Mesenchymal stem cell (in vitro differentiated cells and primary cell): ENCODE data around the gene MTA2.

ENCODE experiments used
- DNase-seq: peaks from one replicate; pipeline ENCODE4 v3.0.0-alpha.2; 2013
- H2AFZ ChIP-seq: one replicate; pipeline ENCODE4 v1.6.1; 2013; ENCODE audit warnings: low read depth, mild to moderate bottlenecking, control low read depth, inconsistent platforms, low read length, moderate library complexity
- H2AK5ac ChIP-seq: 2 replicates; pipeline ENCODE4 v1.6.1; 2013; ENCODE audit warnings: low read length, moderate library complexity, mild to moderate bottlenecking, inconsistent platforms; ENCODE audit not compliant: severe bottlenecking
- H2BK120ac ChIP-seq: one replicate; pipeline ENCODE4 v1.6.1; 2013; ENCODE audit warnings: low read depth, mild to moderate bottlenecking, inconsistent platforms, low read length, moderate library complexity
- H2BK12ac ChIP-seq, 2 experiments: one replicate each; pipeline ENCODE4 v1.6.1; 2013; ENCODE audit warnings: inconsistent platforms in 2 of 2, low read length in 2 of 2, mild to moderate bottlenecking in 2 of 2, moderate library complexity in 2 of 2, control low read depth in 1 of 2
- H2BK15ac ChIP-seq: one replicate; pipeline ENCODE4 v1.6.1; 2013; ENCODE audit warnings: mild to moderate bottlenecking, low read depth, inconsistent platforms; ENCODE audit not compliant: poor library complexity, severe bottlenecking
- H2BK5ac ChIP-seq: 2 replicates; pipeline ENCODE4 v1.6.1; 2013; ENCODE audit warnings: low read depth, mild to moderate bottlenecking, low read length, control low read depth, inconsistent platforms; ENCODE audit not compliant: poor library complexity, severe bottlenecking
- H3K14ac ChIP-seq, 2 experiments: one replicate each; pipeline ENCODE4 v1.6.1; 2013; ENCODE audit warnings: inconsistent platforms in 2 of 2, low read length in 2 of 2, control low read depth in 1 of 2, mild to moderate bottlenecking in 1 of 2, moderate library complexity in 1 of 2
- H3K18ac ChIP-seq, 2 experiments: one replicate each; pipeline ENCODE4 v1.6.1; 2013; ENCODE audit warnings: inconsistent platforms in 2 of 2, low read length in 2 of 2, control low read depth in 1 of 2, low read depth in 1 of 2, mild to moderate bottlenecking in 1 of 2
- H3K23ac ChIP-seq, 2 experiments: one replicate each; pipeline ENCODE4 v1.6.1; 2013; ENCODE audit warnings: inconsistent platforms in 2 of 2, low read length in 2 of 2, mild to moderate bottlenecking in 2 of 2, moderate library complexity in 2 of 2, control low read depth in 1 of 2
- H3K27ac ChIP-seq: 2 replicates; pipeline ENCODE4 v1.5.1; 2013; ENCODE audit warnings: mild to moderate bottlenecking, moderate library complexity, low read length, control low read depth, inconsistent platforms; ENCODE audit not compliant: poor library complexity, severe bottlenecking
- H3K27me3 ChIP-seq, 2 experiments: 2 replicates each; pipeline versions ENCODE4 v1.6.1 to v1.7.0; 2013; ENCODE audit warnings: low read length in 2 of 2, mild to moderate bottlenecking in 2 of 2, moderate library complexity in 2 of 2, control low read depth in 1 of 2, inconsistent platforms in 1 of 2; ENCODE audit not compliant: control insufficient read depth in 1 of 2, insufficient read depth in 1 of 2
- H3K36me3 ChIP-seq, 2 experiments: 2 replicates each; pipeline versions ENCODE4 v1.6.1 to v1.7.0; 2013; ENCODE audit warnings: low read length in 2 of 2, control low read depth in 1 of 2, inconsistent platforms in 1 of 2, low read depth in 1 of 2, mild to moderate bottlenecking in 1 of 2; ENCODE audit not compliant: insufficient read depth in 2 of 2, control insufficient read depth in 1 of 2
- H3K4ac ChIP-seq, 2 experiments: one replicate each; pipeline ENCODE4 v1.6.1; 2013; ENCODE audit warnings: inconsistent platforms in 2 of 2, low read length in 2 of 2, mild to moderate bottlenecking in 2 of 2, moderate library complexity in 2 of 2, control low read depth in 1 of 2, low read depth in 1 of 2
- H3K4me1 ChIP-seq: 2 replicates; pipeline ENCODE4 v1.6.1; 2013; ENCODE audit warnings: low read depth, low read length, control low read depth; ENCODE audit not compliant: control insufficient read depth, insufficient read depth
- H3K4me2 ChIP-seq: 2 replicates; pipeline ENCODE4 v1.6.1; 2013; ENCODE audit warnings: low read length, mild to moderate bottlenecking, inconsistent platforms; ENCODE audit not compliant: poor library complexity, severe bottlenecking
- H3K4me3 ChIP-seq, 2 experiments: 2 replicates each; pipeline versions ENCODE4 v1.5.1 to v1.7.0; 2013; ENCODE audit warnings: low read length in 2 of 2, mild to moderate bottlenecking in 2 of 2, control low read depth in 1 of 2, low read depth in 1 of 2; ENCODE audit not compliant: insufficient read depth in 1 of 2
- H3K79me1 ChIP-seq: replicated peaks from 2 replicates; pipeline ENCODE4 v1.6.1; 2013; ENCODE audit warnings: mild to moderate bottlenecking, control low read depth, low read length, inconsistent platforms; ENCODE audit not compliant: poor library complexity, severe bottlenecking
- H3K9ac ChIP-seq: 2 replicates; pipeline ENCODE4 v1.7.0; 2013; ENCODE audit warnings: mild to moderate bottlenecking, low read length, moderate library complexity
- H3K9me3 ChIP-seq: 2 replicates; pipeline ENCODE4 v1.7.0; 2013; ENCODE audit warnings: mild to moderate bottlenecking, low read length; ENCODE audit not compliant: control insufficient read depth
- H4K8ac ChIP-seq: one replicate; pipeline ENCODE4 v1.6.1; 2013; ENCODE audit warnings: inconsistent platforms, mild to moderate bottlenecking, low read length, moderate library complexity
- H4K91ac ChIP-seq: one replicate; pipeline ENCODE4 v1.6.1; 2013; ENCODE audit warnings: mild to moderate bottlenecking, low read length, inconsistent platforms
- WGBS: methylation state at CpG from one replicate; pipeline ENCODE4 v1.1.7; 2013; ENCODE audit warnings: mixed read lengths; 5-methylcytosine and 5-hydroxymethylcytosine counted together

MTA2 gene

GRCh38 chr11:62546929-62547625, 54.6 kb downstream of the MTA2 start:
- DNase-seq: peak; percentile 79
- H2BK12ac ChIP-seq: peak overlapping the region in 1 of 2 experiments; percentile 87
- H3K79me1 ChIP-seq: peaks cover 13% of the 10 kb centered on the region
- peak overlapping the region; percentile 60 for H2BK15ac ChIP-seq
- H4K91ac ChIP-seq: no peak overlapping the region
- no peak overlapping the region for H2AFZ ChIP-seq
- H3K27ac ChIP-seq: peak overlapping the region; percentile 85
- peak overlapping the region; percentile 71 for H3K4me2 ChIP-seq
- WGBS: under 1% methylated on average over 29 of the region's 40 CpGs
- H4K8ac ChIP-seq: peak overlapping the region; percentile 1
- peak overlapping the region; percentile 87 to 98 for H3K4me3 ChIP-seq
- H3K4ac ChIP-seq: peak overlapping the region; percentile 37 to 91
- H3K18ac ChIP-seq: peak overlapping the region; percentile 82 to 85
- H3K36me3 ChIP-seq: peaks cover 5 to 31% of the 10 kb centered on the region in 2 experiments
- H3K14ac ChIP-seq: peak overlapping the region in 1 of 2 experiments; percentile 76
- peak overlapping the region; percentile 77 for H2BK5ac ChIP-seq
- no peaks in the 10 kb centered on the region for H3K9me3 ChIP-seq
- no peaks in the 10 kb centered on the region for H3K27me3 ChIP-seq
- peak overlapping the region; percentile 65 for H2BK120ac ChIP-seq
- no peak overlapping the region for H2AK5ac ChIP-seq
- H3K23ac ChIP-seq: peak overlapping the region in 1 of 2 experiments; percentile 36
- H3K9ac ChIP-seq: peak overlapping the region; percentile 98
- H3K4me1 ChIP-seq: peaks cover 26% of the 10 kb centered on the region

- H4K91ac ChIP-seq: peak within 1 kb of the TSS; percentile 95
- peak within 1 kb of the TSS; percentile 96 for H3K27ac ChIP-seq
- peak within 1 kb of the TSS; percentile 92 for H2BK15ac ChIP-seq
- peak within 1 kb of the TSS; percentile 96 to 98 for H3K4me3 ChIP-seq
- peaks cover 26% of the 10 kb centered on the region for H3K4me1 ChIP-seq
- peak; percentile 75 for DNase-seq
- peak within 1 kb of the TSS; percentile 79 to 89 for H2BK12ac ChIP-seq
- H2AK5ac ChIP-seq: peak within 1 kb of the TSS; percentile 64
- peaks cover 13% of the 10 kb centered on the region for H3K79me1 ChIP-seq
- H3K9ac ChIP-seq: peak within 1 kb of the TSS; percentile 98
- H2BK5ac ChIP-seq: peak within 1 kb of the TSS; percentile 78
- peak within 1 kb of the TSS; percentile 82 to 99 for H3K23ac ChIP-seq
- H3K4me2 ChIP-seq: peak within 1 kb of the TSS; percentile 71
- H3K36me3 ChIP-seq: peaks cover 11 to 35% of the 10 kb centered on the region in 2 experiments
- peak within 1 kb of the TSS; percentile 86 for H2BK120ac ChIP-seq
- peak within 1 kb of the TSS; percentile 21 to 92 for H3K14ac ChIP-seq
- H3K9me3 ChIP-seq: no peaks in the 10 kb centered on the region
- peak within 1 kb of the TSS; percentile 93 to 99 for H3K18ac ChIP-seq
- no peak within 1 kb of the TSS for H2AFZ ChIP-seq
- H3K27me3 ChIP-seq: no peaks in the 10 kb centered on the region
- peak within 1 kb of the TSS; percentile 91 to 93 for H3K4ac ChIP-seq
- peak within 1 kb of the TSS; percentile 88 for H4K8ac ChIP-seq
- whole genome bisulfite sequencing: under 1% methylated on average over 53 of the region's 69 CpGs
These were observed 55.3 kb downstream of the MTA2 start, which contains the start of gene AHNAK for GRCh38 chr11:62546244-62546928. AHNAK (minus strand) TSS chr11:62546806; CDS start chr11:62536098, 10,708 bp downstream.

DNA sequence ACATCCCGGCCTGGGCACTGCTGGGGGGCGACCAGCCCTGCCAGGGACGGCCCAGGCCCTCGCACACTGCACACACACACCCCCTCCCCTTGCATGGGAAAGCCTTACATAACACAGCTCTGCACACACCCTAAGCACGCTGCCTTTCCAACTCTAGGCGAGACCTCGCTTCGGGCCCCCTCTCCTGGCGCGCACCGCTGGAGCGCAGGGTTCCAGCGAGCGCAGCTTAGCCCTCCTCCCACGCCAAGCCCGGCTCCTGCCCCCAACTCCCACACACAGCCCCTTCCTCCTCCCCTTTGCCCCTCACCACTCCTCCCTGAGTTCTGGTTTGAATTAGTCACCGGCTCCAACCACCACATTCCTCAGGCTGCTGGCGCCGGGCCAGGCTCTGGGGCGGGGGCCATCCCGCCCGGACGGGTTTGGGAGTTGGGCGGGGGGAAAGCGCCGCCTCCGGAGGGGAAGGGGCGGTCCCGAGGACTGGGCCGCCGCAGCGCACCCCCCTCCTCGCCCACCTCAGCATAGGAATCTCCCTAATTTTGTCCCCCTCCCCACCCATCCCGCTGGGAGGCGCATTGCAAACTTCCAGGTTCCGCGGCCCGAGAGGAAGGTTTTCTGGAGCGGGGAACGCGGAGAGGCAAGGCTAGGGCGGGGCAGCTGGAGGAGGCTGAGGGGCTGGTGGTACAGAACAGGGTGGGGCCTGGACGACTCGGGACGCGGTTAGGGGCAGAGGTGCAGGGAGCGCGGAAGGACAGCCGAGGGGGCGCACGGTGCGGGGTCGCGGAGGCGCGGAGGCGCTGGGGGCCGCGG, 56.0 kb downstream of the MTA2 start:
- Histone ChIP-seq H2BK12ac (peak overlapping the region in 1 of 2 experiments; percentile 84), H3K36me3 (peaks cover 11 to 39% of the 10 kb centered on the region in 2 experiments), H2BK15ac (peak overlapping the region; percentile 92), H3K4me2 (peak overlapping the region; percentile 64), H3K79me1 (peaks cover 9% of the 10 kb centered on the region), H3K14ac (peak overlapping the region in 1 of 2 experiments; percentile 98), H3K4me1 (peaks cover 33% of the 10 kb centered on the region), H3K27ac (peak overlapping the region; percentile 96), H4K8ac (peak overlapping the region; percentile 66), H3K27me3 (no peaks in the 10 kb centered on the region), H2BK5ac (peak overlapping the region; percentile 78), H3K9me3 (no peaks in the 10 kb centered on the region), H2AFZ (no peak overlapping the region), H2AK5ac (peak overlapping the region; percentile 14), H3K9ac (peak overlapping the region; percentile 98), H4K91ac (peak overlapping the region; percentile 95), H3K18ac (peak overlapping the region; percentile 94 to 99), H3K23ac (peak overlapping the region in 1 of 2 experiments; percentile 99), H3K4me3 (peak overlapping the region; percentile 96 to 98), H2BK120ac (peak overlapping the region; percentile 86), H3K4ac (peak overlapping the region; percentile 91 to 93)
- WGBS: under 1% methylated on average over 51 of the region's 59 CpGs
- peak; percentile 91 for DNase-seq
